Keratinocyte (primary cell): ENCODE data around the gene RCAN3.

Source experiments
- CTCF ChIP-seq, 3 experiments: IDR thresholded peaks in 1 of 3; conservative IDR thresholded peaks in 1 of 3; optimal IDR thresholded peaks in 1 of 3; 2 replicates in 2 of 3; 3 replicates in 1 of 3; pipeline versions ENCODE3 to v1.5.1; 2011; ENCODE audit warnings: low read length in 3 of 3, mild to moderate bottlenecking in 3 of 3, moderate library complexity in 2 of 3, control low read depth in 1 of 3, inconsistent platforms in 1 of 3; ENCODE audit not compliant: insufficient read depth in 2 of 3; ENCODE audit errors: extremely low read depth in 1 of 3
- EZH2 ChIP-seq: IDR thresholded peaks from one replicate; pipeline ENCODE4 v1.6.1; 2012; ENCODE audit warnings: inconsistent platforms, mild to moderate bottlenecking, low read length, moderate library complexity

GRCh38 chr1:24548070-24548469 is 45.4 kb downstream of the RCAN3 start:
- TF ChIP-seq EZH2: no peak
- TF ChIP-seq CTCF (optimal IDR thresholded peaks at IDR 0.05 in 1 of 3, IDR thresholded peaks at IDR 0.05 in 1 of 3, conservative IDR thresholded peaks at IDR 0.05 in 1 of 3; ENCODE audit: extremely low read depth in 1 of 3, insufficient read depth in 2 of 3, low read length in 3 of 3): no peak
